ENCODE results near the gene TNFSF13. TPM values are rescaled to one million over a fixed set of nuclear protein-coding genes. Genes with fewer than 3 reads are reported as not detected.

The TNFSF13 gene
- total and polyA plus RNA-seq, 2 of the 4 experiments (the other 2 are of a cell fraction): 1.3 TPM; not detected in 1

DNA sequence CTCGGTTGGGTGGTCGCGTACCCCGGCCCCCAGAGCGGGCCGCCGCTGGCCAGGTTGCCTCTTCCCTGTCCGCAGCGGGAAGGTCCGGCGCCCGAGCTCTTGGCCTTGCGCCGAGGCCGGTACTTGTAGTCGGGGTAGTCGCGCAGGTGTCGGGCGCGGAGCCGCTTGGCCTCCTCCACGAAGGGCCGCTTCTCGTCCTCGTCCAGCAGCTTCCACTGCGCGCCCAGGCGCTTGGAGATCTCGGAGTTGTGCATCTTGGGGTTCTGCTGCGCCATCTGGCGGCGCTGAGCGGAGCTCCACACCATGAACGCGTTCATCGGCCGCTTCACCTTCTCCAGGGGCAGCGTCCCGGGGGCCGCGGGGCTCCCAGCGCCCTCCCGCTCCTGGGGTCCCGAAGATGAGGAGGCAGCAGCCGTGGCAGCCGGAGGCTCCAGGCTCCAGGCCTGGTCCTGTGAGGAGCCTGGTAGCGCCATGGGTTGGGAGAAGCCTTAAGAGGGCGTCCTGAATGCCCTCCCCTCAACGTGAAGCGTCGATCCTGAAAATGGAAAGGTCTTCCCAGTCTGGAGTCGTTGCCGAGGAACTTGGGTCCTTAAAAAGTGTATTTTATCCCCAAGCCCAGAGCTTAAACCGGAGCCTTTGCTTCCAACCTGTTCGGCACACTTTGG is 30.8 kb downstream of the TNFSF13 start:
- no peak overlapping the region; the same call in 1 of the 2 replicates for H3K27ac ChIP-seq (ENCODE audit: insufficient read depth, low read length)
- H3K4me1 ChIP-seq (ENCODE audit: control insufficient read depth, insufficient read depth, low read length): peaks cover 32% of the 10 kb centered on the region
- intact Hi-C loops (cut with micrococcal nuclease): loop anchor here (1.0 to 2.0 kb wide), 2 partner anchors 75 to 309 kb away; partner anchors contain the start of gene SLC2A4

More for the DNA sequence above, 30.8 kb downstream of the TNFSF13 start:
- H3K36me3 ChIP-seq (ENCODE audit: control insufficient read depth, insufficient read depth, low read length): peaks cover 44% of the 10 kb centered on the region
- TF ChIP-seq RAD21 (IDR thresholded peaks at IDR 0.05; ENCODE audit: low read length): peak; percentile 78
- TF ChIP-seq MAZ (IDR thresholded peaks at IDR 0.05; ENCODE audit: borderline replicate concordance, low read depth, low read length): peak; percentile 35; the same call in 1 of the 2 replicates
- TF ChIP-seq SMC3 (IDR thresholded peaks at IDR 0.05; ENCODE audit: low read depth, low read length): peak; percentile 71
- no peak for TF ChIP-seq FOS (IDR thresholded peaks at IDR 0.05; ENCODE audit: low read depth, low read length)
- peak; percentile 41; the same call in 1 of the 2 replicates for TF ChIP-seq POLR2A (IDR thresholded peaks at IDR 0.05; ENCODE audit: low read depth, low read length)
- TF ChIP-seq MXI1 (IDR thresholded peaks at IDR 0.05; ENCODE audit: borderline replicate concordance, low read depth, low read length): no peak
- no peak for TF ChIP-seq MAFK (IDR thresholded peaks at IDR 0.05; ENCODE audit: low read depth, low read length)
- TF ChIP-seq CEBPB (IDR thresholded peaks at IDR 0.05; ENCODE audit: low read depth, low read length): no peak
- TF ChIP-seq, protein P1, sequence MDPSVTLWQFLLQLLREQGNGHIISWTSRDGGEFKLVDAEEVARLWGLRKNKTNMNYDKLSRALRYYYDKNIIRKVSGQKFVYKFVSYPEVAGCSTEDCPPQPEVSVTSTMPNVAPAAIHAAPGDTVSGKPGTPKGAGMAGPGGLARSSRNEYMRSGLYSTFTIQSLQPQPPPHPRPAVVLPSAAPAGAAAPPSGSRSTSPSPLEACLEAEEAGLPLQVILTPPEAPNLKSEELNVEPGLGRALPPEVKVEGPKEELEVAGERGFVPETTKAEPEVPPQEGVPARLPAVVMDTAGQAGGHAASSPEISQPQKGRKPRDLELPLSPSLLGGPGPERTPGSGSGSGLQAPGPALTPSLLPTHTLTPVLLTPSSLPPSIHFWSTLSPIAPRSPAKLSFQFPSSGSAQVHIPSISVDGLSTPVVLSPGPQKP (IDR thresholded peaks at IDR 0.05; ENCODE audit: borderline replicate concordance, low read depth, low read length): no peak
- TF ChIP-seq, protein P2, sequence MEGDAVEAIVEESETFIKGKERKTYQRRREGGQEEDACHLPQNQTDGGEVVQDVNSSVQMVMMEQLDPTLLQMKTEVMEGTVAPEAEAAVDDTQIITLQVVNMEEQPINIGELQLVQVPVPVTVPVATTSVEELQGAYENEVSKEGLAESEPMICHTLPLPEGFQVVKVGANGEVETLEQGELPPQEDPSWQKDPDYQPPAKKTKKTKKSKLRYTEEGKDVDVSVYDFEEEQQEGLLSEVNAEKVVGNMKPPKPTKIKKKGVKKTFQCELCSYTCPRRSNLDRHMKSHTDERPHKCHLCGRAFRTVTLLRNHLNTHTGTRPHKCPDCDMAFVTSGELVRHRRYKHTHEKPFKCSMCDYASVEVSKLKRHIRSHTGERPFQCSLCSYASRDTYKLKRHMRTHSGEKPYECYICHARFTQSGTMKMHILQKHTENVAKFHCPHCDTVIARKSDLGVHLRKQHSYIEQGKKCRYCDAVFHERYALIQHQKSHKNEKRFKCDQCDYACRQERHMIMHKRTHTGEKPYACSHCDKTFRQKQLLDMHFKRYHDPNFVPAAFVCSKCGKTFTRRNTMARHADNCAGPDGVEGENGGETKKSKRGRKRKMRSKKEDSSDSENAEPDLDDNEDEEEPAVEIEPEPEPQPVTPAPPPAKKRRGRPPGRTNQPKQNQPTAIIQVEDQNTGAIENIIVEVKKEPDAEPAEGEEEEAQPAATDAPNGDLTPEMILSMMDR (conservative IDR thresholded peaks at IDR 0.05; ENCODE audit: low read depth, low read length): peak; percentile 79
- no peak for TF ChIP-seq CHD1 (IDR thresholded peaks at IDR 0.05; ENCODE audit: low read depth, low read length)
- no peak for TF ChIP-seq RFX5 (IDR thresholded peaks at IDR 0.05; ENCODE audit: low read depth, low read length)
- H2BK5ac ChIP-seq (ENCODE audit: low read depth, low read length, poor library complexity, severe bottlenecking): no peak overlapping the region
- BruUV-seq (replicated peaks): no TSS peak
- H3K9me1 ChIP-seq (ENCODE audit: insufficient read depth, low read length): peaks cover 17% of the 10 kb centered on the region
- H3K56ac ChIP-seq (ENCODE audit: extremely low read depth, insufficient read depth, low read length): no peak overlapping the region
- no peak overlapping the region for H3K4ac ChIP-seq (ENCODE audit: low read depth, low read length)
- H3K23ac ChIP-seq (ENCODE audit: low read depth, low read length): no peak overlapping the region
- no peak overlapping the region for H2BK15ac ChIP-seq (ENCODE audit: low read depth, low read length)
- no peak overlapping the region for H3K14ac ChIP-seq (replicated peaks; ENCODE audit: low read depth, low read length)
- peak overlapping the region; percentile 49 for H2AK5ac ChIP-seq (ENCODE audit: low read depth, low read length)
- H3K27me3 ChIP-seq (ENCODE audit: control insufficient read depth, insufficient read depth, low read length): no peaks in the 10 kb centered on the region
- H3K9me3 ChIP-seq (ENCODE audit: control insufficient read depth, insufficient read depth, low read length): no peaks in the 10 kb centered on the region
- peak overlapping the region; percentile 72 for H2AFZ ChIP-seq (replicated peaks; ENCODE audit: low read length, poor library complexity)
- 10% methylated on average over 35 of the region's 56 CpGs; no CpG with 5 or more reads in 1 of the 2 experiments for WGBS, 2 experiments (ENCODE audit: extremely low coverage in 2 of 2, insufficient read length in 1 of 2)
- ChIA-PET POLR2A (ENCODE audit: unreplicated experiment) (interaction anchor here (0.5 to 1.1 kb wide), 4 partner anchors 9 to 97 kb away, joined by 3 to 6 read pairs (median 4); partner anchors contain the start of gene CD68), CTCF (interaction anchor here (0.6 to 1.5 kb wide), 7 partner anchors 9 to 631 kb away, joined by 3 to 9 read pairs (median 4); no protein-coding TSS in a partner anchor)
- H3K4me2 ChIP-seq (ENCODE audit: low read depth, low read length): no peak overlapping the region; the same call in 1 of the 2 replicates
- peak; percentile 64 for ATAC-seq (ENCODE audit: low read depth)
- H3K9ac ChIP-seq (ENCODE audit: low read depth, low read length): no peak overlapping the region
- no peak overlapping the region for H2BK20ac ChIP-seq (ENCODE audit: low read depth, low read length)
- peaks cover 15% of the 10 kb centered on the region for H4K20me1 ChIP-seq (ENCODE audit: insufficient read depth, low read length)
- in situ Hi-C loops (cut with MboI; ENCODE audit: low sequenced_read_pairs): no loop called here
- H3K18ac ChIP-seq (ENCODE audit: low read depth, low read length): no peak overlapping the region
- no peak overlapping the region for H2BK120ac ChIP-seq (ENCODE audit: low read depth, low read length)
- dilution Hi-C loops (cut with HindIII; ENCODE audit: low sequenced_read_pairs, unreplicated experiment): no loop called here
- H3K4me3 ChIP-seq (ENCODE audit: insufficient read depth, low read depth, low read length): no peak overlapping the region
- H4K91ac ChIP-seq (ENCODE audit: insufficient read depth, low read depth, low read length): no peak overlapping the region; the same call in 1 of the 2 replicates
- peak overlapping the region; percentile 83 for H2AK9ac ChIP-seq (replicated peaks; ENCODE audit: low read depth, low read length, poor library complexity)
- no peak overlapping the region for H4K5ac ChIP-seq (ENCODE audit: low read depth, low read length)
- peaks cover 25 to 64% of the 10 kb centered on the region in 2 experiments for H3K79me1 ChIP-seq (ENCODE audit: low read depth in 1 of 2, low read length in 2 of 2)
- H4K8ac ChIP-seq (ENCODE audit: low read depth in 2 of 2, low read length in 2 of 2): peak overlapping the region in 1 of 2 experiments; percentile 39; a peak in 2 of 4 replicates
- peak; percentile 83 for DNase-seq

Measured in IMR-90 (cell line).